WTC11 (cell line): ENCODE data around the gene PHF14. TPM values are rescaled to one million over a fixed set of nuclear protein-coding genes. Genes with fewer than 3 reads are reported as not detected.

ENCODE experiments used
- ATAC-seq: fragments of 200-7000 bp; cut with Tn5 transposase; 2 replicates; pipeline ENCODE4 v1.10.0; 2021; ENCODE audit warnings: mild to moderate bottlenecking, moderate library complexity
- CTCF ChIA-PET: fragments of 300-600 bp; sonication (Branson Sonifier 250); formaldehyde crosslinking; loops from one replicate; lab custom pipeline; 2021; ENCODE audit warnings: antibody characterized with exemption; lab: Charles Lee
- POLR2A ChIA-PET: fragments of 350-600 bp; sonication (Branson Sonifier 250); formaldehyde crosslinking; loops from one replicate; lab custom pipeline; 2021; ENCODE audit warnings: antibody characterized with exemption; lab: Charles Lee
- DNase-seq: peaks from one replicate; pipeline ENCODE4 v3.0.0; 2021; ENCODE audit warnings: low spot score
- H3K27ac Mint-ChIP-seq: 2 replicates; pipeline ENCODE4 v1.8.0; 2021; ENCODE audit warnings: mixed read lengths
- H3K27me3 Mint-ChIP-seq: 2 replicates; pipeline ENCODE4 v1.8.0; 2021; ENCODE audit warnings: low read depth, mild to moderate bottlenecking, moderate library complexity, mixed read lengths
- H3K36me3 Mint-ChIP-seq: 2 replicates; pipeline ENCODE4 v1.8.0; 2021; ENCODE audit warnings: mixed read lengths
- H3K4me1 Mint-ChIP-seq: 2 replicates; pipeline ENCODE4 v1.8.0; 2022; ENCODE audit warnings: mixed read lengths
- H3K4me3 Mint-ChIP-seq: 2 replicates; pipeline ENCODE4 v1.8.0; 2021; ENCODE audit warnings: mild to moderate bottlenecking, moderate library complexity, mixed read lengths
- H3K9me3 Mint-ChIP-seq: 2 replicates; pipeline ENCODE4 v1.8.0; 2021; ENCODE audit warnings: mixed read lengths
- ELF4 ChIP-seq: sonication (generic); formaldehyde crosslinking; IDR thresholded peaks from 2 replicates; pipeline ENCODE4 v1.8.1; 2022; ENCODE audit warnings: low read depth, mild to moderate bottlenecking, moderate library complexity, missing genetic modification reagents
- GABPB1 ChIP-seq: sonication (generic); formaldehyde crosslinking; IDR thresholded peaks from 2 replicates; pipeline ENCODE4 v1.8.1; 2023; ENCODE audit warnings: mild to moderate bottlenecking, missing genetic modification reagents
- HMGA2 ChIP-seq: fragments of 250-450 bp; sonication (Bioruptor Pico); IDR thresholded peaks from 2 replicates; pipeline ENCODE4 v1.4.0; 2021; ENCODE audit warnings: mild to moderate bottlenecking, moderate library complexity
- PRRX2 ChIP-seq: fragments of 250-450 bp; sonication (Bioruptor Pico); IDR thresholded peaks from 2 replicates; pipeline ENCODE4 v1.8.0; 2021; ENCODE audit warnings: mild to moderate bottlenecking
- TP53 ChIP-seq: sonication (generic); formaldehyde crosslinking; IDR thresholded peaks from 2 replicates; pipeline ENCODE4 v1.8.1; 2023; ENCODE audit warnings: mild to moderate bottlenecking, missing genetic modification reagents
- ZNF219 ChIP-seq: sonication (generic); formaldehyde crosslinking; IDR thresholded peaks from 2 replicates; pipeline ENCODE4 v1.8.0; 2023; ENCODE audit warnings: missing genetic modification reagents, mild to moderate bottlenecking, borderline replicate concordance
- total RNA-seq: library from RNA; stranded (reverse); gene quantifications from 3 replicates; pipeline ENCODE4 v1.2.3, GENCODE V29; 2021
- TF ChIP-seq, protein P1 (sequence below): sonication (generic); formaldehyde crosslinking; IDR thresholded peaks from 2 replicates; pipeline ENCODE4 v1.8.0; 2023; ENCODE audit warnings: missing genetic modification reagents, mild to moderate bottlenecking, borderline replicate concordance
- TF ChIP-seq, protein P2 (sequence below): fragments of 250-450 bp; sonication (Bioruptor Pico); IDR thresholded peaks from 2 replicates; pipeline ENCODE4 v1.9.0; 2021; ENCODE audit warnings: mild to moderate bottlenecking, borderline replicate concordance
- TF ChIP-seq, protein P3 (sequence below): fragments of 250-450 bp; sonication (Bioruptor Pico); IDR thresholded peaks from 2 replicates; pipeline ENCODE4 v1.9.0; 2021; ENCODE audit warnings: mild to moderate bottlenecking
- TF ChIP-seq, protein P4 (sequence below): sonication (generic); formaldehyde crosslinking; IDR thresholded peaks from 2 replicates; pipeline ENCODE4 v1.8.0; 2023; ENCODE audit warnings: missing genetic modification reagents
- TF ChIP-seq, protein P5 (sequence below): sonication (generic); formaldehyde crosslinking; IDR thresholded peaks from 2 replicates; pipeline ENCODE4 v1.8.1; 2022; ENCODE audit warnings: mild to moderate bottlenecking, moderate library complexity, missing genetic modification reagents
- TF ChIP-seq, protein P6 (sequence below): sonication (generic); formaldehyde crosslinking; IDR thresholded peaks from 2 replicates; pipeline ENCODE4 v1.8.1; 2023; ENCODE audit warnings: mild to moderate bottlenecking, missing genetic modification reagents
- TF ChIP-seq, protein P7 (sequence below): sonication (generic); formaldehyde crosslinking; IDR thresholded peaks from 2 replicates; pipeline ENCODE4 v1.8.1; 2022; ENCODE audit warnings: missing genetic modification reagents, borderline replicate concordance

Gene PHF14
- total RNA-seq, 1 experiment from 2014 or later = 47.7 TPM

DNA sequence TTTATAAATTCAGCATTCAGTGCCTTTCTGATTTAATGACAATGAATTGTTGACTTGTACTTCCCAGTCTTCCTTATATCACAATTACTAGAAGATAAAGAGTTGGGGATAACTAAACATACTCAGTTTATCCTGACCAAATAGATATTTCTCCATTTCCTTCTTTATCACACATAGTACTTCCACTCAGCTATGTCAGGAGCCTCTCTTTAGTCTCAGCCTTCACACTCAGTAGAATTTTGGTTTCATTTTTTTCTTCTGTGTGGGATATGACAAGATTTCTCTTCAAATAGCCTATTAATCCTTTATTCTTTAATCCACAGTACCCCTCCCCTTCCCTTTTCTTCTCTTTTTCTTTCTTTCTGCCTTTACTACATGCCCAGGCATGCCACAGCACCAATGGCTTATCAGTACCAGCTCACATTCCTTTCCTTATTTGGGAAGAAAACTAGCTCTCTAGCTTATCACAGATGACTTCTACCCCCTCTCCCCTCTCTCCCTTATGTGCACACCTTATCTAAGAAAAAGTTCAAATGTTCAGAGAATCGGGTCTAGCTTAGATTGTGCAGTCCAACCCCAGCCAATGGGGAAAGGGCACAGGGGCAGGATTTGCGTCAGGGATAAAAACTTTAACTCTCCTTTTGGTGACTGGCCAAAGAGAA lies 109.0 kb downstream of the PHF14 start:
- Mint-ChIP-seq H3K36me3 (peaks cover 23% of the 10 kb centered on the region), H3K9me3 (peaks cover 18% of the 10 kb centered on the region), H3K27ac (peak overlapping the region; percentile 92), H3K4me3 (no peak overlapping the region), H3K4me1 (peaks cover 14% of the 10 kb centered on the region), H3K27me3 (no peaks in the 10 kb centered on the region)
- POLR2A ChIA-PET = interaction anchor here (1.0 kb wide), 1 partner anchor 12 kb away, joined by 3 read pairs; no protein-coding TSS in a partner anchor
- DNase-seq = no peak
- TF ChIP-seq, protein P1, sequence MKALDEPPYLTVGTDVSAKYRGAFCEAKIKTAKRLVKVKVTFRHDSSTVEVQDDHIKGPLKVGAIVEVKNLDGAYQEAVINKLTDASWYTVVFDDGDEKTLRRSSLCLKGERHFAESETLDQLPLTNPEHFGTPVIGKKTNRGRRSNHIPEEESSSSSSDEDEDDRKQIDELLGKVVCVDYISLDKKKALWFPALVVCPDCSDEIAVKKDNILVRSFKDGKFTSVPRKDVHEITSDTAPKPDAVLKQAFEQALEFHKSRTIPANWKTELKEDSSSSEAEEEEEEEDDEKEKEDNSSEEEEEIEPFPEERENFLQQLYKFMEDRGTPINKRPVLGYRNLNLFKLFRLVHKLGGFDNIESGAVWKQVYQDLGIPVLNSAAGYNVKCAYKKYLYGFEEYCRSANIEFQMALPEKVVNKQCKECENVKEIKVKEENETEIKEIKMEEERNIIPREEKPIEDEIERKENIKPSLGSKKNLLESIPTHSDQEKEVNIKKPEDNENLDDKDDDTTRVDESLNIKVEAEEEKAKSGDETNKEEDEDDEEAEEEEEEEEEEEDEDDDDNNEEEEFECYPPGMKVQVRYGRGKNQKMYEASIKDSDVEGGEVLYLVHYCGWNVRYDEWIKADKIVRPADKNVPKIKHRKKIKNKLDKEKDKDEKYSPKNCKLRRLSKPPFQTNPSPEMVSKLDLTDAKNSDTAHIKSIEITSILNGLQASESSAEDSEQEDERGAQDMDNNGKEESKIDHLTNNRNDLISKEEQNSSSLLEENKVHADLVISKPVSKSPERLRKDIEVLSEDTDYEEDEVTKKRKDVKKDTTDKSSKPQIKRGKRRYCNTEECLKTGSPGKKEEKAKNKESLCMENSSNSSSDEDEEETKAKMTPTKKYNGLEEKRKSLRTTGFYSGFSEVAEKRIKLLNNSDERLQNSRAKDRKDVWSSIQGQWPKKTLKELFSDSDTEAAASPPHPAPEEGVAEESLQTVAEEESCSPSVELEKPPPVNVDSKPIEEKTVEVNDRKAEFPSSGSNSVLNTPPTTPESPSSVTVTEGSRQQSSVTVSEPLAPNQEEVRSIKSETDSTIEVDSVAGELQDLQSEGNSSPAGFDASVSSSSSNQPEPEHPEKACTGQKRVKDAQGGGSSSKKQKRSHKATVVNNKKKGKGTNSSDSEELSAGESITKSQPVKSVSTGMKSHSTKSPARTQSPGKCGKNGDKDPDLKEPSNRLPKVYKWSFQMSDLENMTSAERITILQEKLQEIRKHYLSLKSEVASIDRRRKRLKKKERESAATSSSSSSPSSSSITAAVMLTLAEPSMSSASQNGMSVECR = no peak
- 0 out of 2 replicates have a peak, but pooled peaks have one; percentile 69 for TF ChIP-seq TP53 (CRISPR knock-in tag)
- peak; percentile 79 for ATAC-seq
- CTCF ChIA-PET = no interaction called here

DNA sequence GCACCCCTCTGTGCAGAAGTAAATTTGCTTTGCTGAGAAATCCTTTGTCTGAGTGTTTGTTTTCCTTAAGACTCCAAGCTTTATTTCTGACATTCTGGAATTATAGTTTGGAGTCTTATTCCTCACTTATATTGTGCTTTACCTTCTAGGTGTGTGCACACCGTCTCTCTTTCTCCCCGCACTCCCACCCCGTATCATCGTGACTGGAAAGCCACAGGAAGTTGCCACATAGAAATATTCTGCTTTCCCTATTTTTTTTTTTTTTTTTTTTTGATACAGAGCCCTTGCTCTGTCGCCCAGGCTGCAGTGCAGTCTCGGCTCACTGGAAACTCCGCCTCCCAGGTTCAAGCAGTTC lies 109.5 kb downstream of the PHF14 start:
- Mint-ChIP-seq H3K4me3 (no peak overlapping the region), H3K36me3 (peaks cover 23% of the 10 kb centered on the region), H3K27ac (peak overlapping the region; percentile 92), H3K27me3 (no peaks in the 10 kb centered on the region), H3K4me1 (peaks cover 10% of the 10 kb centered on the region), H3K9me3 (peaks cover 18% of the 10 kb centered on the region)
- no peak for ATAC-seq
- TF ChIP-seq, protein P2, sequence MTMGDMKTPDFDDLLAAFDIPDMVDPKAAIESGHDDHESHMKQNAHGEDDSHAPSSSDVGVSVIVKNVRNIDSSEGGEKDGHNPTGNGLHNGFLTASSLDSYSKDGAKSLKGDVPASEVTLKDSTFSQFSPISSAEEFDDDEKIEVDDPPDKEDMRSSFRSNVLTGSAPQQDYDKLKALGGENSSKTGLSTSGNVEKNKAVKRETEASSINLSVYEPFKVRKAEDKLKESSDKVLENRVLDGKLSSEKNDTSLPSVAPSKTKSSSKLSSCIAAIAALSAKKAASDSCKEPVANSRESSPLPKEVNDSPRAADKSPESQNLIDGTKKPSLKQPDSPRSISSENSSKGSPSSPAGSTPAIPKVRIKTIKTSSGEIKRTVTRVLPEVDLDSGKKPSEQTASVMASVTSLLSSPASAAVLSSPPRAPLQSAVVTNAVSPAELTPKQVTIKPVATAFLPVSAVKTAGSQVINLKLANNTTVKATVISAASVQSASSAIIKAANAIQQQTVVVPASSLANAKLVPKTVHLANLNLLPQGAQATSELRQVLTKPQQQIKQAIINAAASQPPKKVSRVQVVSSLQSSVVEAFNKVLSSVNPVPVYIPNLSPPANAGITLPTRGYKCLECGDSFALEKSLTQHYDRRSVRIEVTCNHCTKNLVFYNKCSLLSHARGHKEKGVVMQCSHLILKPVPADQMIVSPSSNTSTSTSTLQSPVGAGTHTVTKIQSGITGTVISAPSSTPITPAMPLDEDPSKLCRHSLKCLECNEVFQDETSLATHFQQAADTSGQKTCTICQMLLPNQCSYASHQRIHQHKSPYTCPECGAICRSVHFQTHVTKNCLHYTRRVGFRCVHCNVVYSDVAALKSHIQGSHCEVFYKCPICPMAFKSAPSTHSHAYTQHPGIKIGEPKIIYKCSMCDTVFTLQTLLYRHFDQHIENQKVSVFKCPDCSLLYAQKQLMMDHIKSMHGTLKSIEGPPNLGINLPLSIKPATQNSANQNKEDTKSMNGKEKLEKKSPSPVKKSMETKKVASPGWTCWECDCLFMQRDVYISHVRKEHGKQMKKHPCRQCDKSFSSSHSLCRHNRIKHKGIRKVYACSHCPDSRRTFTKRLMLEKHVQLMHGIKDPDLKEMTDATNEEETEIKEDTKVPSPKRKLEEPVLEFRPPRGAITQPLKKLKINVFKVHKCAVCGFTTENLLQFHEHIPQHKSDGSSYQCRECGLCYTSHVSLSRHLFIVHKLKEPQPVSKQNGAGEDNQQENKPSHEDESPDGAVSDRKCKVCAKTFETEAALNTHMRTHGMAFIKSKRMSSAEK (CRISPR knock-in tag) = no peak
- TF ChIP-seq PRRX2 (CRISPR knock-in tag) = no peak
- TF ChIP-seq GABPB1 (CRISPR knock-in tag) = no peak
- TF ChIP-seq, protein P3, sequence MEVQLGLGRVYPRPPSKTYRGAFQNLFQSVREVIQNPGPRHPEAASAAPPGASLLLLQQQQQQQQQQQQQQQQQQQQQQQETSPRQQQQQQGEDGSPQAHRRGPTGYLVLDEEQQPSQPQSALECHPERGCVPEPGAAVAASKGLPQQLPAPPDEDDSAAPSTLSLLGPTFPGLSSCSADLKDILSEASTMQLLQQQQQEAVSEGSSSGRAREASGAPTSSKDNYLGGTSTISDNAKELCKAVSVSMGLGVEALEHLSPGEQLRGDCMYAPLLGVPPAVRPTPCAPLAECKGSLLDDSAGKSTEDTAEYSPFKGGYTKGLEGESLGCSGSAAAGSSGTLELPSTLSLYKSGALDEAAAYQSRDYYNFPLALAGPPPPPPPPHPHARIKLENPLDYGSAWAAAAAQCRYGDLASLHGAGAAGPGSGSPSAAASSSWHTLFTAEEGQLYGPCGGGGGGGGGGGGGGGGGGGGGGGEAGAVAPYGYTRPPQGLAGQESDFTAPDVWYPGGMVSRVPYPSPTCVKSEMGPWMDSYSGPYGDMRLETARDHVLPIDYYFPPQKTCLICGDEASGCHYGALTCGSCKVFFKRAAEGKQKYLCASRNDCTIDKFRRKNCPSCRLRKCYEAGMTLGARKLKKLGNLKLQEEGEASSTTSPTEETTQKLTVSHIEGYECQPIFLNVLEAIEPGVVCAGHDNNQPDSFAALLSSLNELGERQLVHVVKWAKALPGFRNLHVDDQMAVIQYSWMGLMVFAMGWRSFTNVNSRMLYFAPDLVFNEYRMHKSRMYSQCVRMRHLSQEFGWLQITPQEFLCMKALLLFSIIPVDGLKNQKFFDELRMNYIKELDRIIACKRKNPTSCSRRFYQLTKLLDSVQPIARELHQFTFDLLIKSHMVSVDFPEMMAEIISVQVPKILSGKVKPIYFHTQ (CRISPR knock-in tag) = no peak
- ChIA-PET CTCF (no interaction called here), POLR2A (interaction anchor here (1.0 kb wide), 1 partner anchor 11 kb away, joined by 3 read pairs; no protein-coding TSS in a partner anchor)
- DNase-seq = no peak

DNA sequence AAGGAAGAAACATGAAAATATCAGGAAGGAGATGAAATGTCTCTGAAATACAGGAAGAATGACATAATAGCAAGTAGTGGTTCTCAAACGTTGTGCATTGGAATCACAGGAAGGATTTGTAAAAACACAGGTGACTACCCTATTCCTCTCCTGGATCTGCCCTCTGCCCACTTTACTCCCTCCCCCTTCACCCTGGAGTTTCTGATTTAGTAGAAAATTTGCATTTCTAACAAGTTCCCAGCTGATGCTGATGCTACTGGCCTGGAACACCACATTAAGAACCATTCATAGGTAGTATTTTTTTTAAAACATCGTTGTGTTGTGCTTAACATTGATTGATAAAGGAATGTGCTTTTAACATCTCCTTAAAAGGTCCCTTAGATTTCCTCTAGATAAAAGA lies 130.9 kb downstream of the PHF14 start:
- Mint-ChIP-seq H3K4me1 (peaks cover 8% of the 10 kb centered on the region), H3K27me3 (no peaks in the 10 kb centered on the region), H3K4me3 (no peak overlapping the region), H3K27ac (no peak overlapping the region), H3K36me3 (no peaks in the 10 kb centered on the region), H3K9me3 (no peaks in the 10 kb centered on the region)
- ChIA-PET POLR2A (no interaction called here), CTCF (no interaction called here)
- ATAC-seq (peak; percentile 69), DNase-seq (no peak)
- TF ChIP-seq, protein P4, sequence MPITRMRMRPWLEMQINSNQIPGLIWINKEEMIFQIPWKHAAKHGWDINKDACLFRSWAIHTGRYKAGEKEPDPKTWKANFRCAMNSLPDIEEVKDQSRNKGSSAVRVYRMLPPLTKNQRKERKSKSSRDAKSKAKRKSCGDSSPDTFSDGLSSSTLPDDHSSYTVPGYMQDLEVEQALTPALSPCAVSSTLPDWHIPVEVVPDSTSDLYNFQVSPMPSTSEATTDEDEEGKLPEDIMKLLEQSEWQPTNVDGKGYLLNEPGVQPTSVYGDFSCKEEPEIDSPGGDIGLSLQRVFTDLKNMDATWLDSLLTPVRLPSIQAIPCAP (CRISPR knock-in tag) = no peak
- TF ChIP-seq HMGA2 (CRISPR knock-in tag) = no peak
- TF ChIP-seq, protein P5, sequence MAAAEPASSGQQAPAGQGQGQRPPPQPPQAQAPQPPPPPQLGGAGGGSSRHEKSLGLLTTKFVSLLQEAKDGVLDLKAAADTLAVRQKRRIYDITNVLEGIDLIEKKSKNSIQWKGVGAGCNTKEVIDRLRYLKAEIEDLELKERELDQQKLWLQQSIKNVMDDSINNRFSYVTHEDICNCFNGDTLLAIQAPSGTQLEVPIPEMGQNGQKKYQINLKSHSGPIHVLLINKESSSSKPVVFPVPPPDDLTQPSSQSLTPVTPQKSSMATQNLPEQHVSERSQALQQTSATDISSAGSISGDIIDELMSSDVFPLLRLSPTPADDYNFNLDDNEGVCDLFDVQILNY (CRISPR knock-in tag) = no peak
- TF ChIP-seq ZNF219 (CRISPR knock-in tag) = no peak
- TF ChIP-seq ELF4 (CRISPR knock-in tag) = no peak
- TF ChIP-seq, protein P6, sequence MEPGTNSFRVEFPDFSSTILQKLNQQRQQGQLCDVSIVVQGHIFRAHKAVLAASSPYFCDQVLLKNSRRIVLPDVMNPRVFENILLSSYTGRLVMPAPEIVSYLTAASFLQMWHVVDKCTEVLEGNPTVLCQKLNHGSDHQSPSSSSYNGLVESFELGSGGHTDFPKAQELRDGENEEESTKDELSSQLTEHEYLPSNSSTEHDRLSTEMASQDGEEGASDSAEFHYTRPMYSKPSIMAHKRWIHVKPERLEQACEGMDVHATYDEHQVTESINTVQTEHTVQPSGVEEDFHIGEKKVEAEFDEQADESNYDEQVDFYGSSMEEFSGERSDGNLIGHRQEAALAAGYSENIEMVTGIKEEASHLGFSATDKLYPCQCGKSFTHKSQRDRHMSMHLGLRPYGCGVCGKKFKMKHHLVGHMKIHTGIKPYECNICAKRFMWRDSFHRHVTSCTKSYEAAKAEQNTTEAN (CRISPR knock-in tag) = no peak
- TF ChIP-seq, protein P7, sequence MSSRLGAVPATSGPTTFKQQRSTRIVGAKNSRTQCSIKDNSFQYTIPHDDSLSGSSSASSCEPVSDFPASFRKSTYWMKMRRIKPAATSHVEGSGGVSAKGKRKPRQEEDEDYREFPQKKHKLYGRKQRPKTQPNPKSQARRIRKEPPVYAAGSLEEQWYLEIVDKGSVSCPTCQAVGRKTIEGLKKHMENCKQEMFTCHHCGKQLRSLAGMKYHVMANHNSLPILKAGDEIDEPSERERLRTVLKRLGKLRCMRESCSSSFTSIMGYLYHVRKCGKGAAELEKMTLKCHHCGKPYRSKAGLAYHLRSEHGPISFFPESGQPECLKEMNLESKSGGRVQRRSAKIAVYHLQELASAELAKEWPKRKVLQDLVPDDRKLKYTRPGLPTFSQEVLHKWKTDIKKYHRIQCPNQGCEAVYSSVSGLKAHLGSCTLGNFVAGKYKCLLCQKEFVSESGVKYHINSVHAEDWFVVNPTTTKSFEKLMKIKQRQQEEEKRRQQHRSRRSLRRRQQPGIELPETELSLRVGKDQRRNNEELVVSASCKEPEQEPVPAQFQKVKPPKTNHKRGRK = no peak
